ENCODE measurements around the gene KANSL3.
"Not testable (repeated sequence)": the region's sequence is repeated elsewhere in the genome, so short reads cannot be mapped to it uniquely, and the experiment has no call there.

The KANSL3 gene

DNA sequence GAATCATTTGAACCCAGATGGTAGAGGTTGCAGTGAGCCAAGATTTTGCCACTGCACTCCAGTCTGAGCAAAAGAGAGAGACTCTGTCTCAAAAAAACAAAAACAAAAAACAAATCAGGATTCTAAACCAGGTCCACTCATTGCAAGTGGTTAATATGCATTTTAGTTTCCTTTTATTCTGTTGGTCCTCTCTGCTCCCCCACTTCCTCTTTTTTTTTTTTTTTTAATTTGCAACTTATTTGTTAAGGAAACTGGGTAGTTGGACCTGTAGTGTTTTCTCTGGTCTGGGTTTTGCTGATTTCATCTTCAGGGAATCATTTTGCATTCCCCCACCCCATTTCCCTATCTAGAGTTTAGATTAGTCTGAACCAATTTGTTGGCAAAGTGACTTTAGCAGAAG, 18.4 kb upstream of the KANSL3 start:
- in situ Hi-C loops (cut with MboI; ENCODE audit: low sequenced_read_pairs, unreplicated experiment): no loop called here
- TF ChIP-seq, protein P1, sequence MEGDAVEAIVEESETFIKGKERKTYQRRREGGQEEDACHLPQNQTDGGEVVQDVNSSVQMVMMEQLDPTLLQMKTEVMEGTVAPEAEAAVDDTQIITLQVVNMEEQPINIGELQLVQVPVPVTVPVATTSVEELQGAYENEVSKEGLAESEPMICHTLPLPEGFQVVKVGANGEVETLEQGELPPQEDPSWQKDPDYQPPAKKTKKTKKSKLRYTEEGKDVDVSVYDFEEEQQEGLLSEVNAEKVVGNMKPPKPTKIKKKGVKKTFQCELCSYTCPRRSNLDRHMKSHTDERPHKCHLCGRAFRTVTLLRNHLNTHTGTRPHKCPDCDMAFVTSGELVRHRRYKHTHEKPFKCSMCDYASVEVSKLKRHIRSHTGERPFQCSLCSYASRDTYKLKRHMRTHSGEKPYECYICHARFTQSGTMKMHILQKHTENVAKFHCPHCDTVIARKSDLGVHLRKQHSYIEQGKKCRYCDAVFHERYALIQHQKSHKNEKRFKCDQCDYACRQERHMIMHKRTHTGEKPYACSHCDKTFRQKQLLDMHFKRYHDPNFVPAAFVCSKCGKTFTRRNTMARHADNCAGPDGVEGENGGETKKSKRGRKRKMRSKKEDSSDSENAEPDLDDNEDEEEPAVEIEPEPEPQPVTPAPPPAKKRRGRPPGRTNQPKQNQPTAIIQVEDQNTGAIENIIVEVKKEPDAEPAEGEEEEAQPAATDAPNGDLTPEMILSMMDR (IDR thresholded peaks at IDR 0.05; ENCODE audit: borderline replicate concordance, control extremely low read depth, extremely low read depth, insufficient read depth, missing control alignments): no peak
- DNase-seq (ENCODE audit: low spot score): no peak

DNA sequence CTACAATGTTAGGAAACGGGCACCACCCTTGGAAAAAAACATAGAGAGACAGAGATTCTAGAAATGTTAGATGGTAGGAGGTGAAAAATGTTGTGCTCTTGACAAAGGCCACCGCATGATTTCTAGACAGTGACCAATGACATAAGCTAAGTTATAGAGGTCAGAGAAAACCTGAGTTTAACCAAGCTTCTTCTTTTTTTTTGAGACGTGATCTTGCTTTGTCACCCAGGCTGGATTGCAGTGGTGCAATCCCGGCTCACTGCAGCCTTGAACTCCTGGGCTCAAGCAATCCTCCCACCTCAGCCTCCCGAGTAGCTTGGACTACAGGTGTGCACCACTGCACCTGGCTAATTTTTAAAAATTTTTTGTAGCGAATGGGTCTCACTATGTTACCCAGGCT, 17.4 kb upstream of the KANSL3 start:
- DNase-seq (ENCODE audit: low spot score): no peak
- in situ Hi-C loops (cut with MboI; ENCODE audit: low sequenced_read_pairs, unreplicated experiment): no loop called here
- TF ChIP-seq, protein P1 (IDR thresholded peaks at IDR 0.05; ENCODE audit: borderline replicate concordance, control extremely low read depth, extremely low read depth, insufficient read depth, missing control alignments): no peak

DNA sequence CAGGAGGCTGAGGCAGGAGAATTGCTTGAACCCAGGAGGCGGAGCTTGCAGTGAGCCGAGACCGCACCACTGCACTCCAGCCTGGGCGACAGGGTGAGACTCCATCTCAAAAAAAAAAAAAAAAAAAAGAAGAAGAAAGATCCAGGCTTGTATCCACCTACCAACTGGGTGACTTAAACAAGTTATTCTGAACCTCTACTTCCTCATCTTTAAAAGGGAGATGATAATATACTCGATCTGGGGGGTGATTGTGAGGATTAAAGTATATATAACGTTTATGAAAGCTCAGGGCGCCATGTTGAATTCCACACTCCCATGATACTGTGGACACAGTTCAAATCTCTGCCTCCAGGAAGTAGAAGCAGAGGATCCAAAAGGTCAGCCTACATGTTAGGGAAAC, 16.7 kb upstream of the KANSL3 start:
- in situ Hi-C loops (cut with MboI; ENCODE audit: low sequenced_read_pairs, unreplicated experiment); DNase-seq (ENCODE audit: low spot score): not testable (repeated sequence)

DNA sequence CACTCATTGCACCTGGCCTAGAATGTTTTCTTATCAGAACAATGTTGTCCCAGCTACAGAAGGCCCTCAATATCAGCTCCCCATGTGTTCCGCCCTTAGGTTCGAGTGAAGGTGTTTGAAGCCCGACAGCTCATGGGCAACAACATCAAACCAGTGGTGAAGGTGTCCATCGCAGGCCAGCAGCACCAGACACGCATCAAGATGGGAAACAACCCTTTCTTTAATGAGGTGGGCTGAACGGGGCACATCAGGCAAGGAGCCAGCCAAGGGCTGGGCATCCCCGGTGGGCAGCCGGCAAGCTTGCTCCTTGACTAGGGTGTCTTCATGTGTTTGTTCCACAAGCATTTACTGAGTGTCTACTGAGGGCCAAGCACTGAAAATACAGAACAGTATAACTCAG, 13.7 kb upstream of the KANSL3 start:
- TF ChIP-seq, protein P1 (IDR thresholded peaks at IDR 0.05; ENCODE audit: borderline replicate concordance, control extremely low read depth, extremely low read depth, insufficient read depth, missing control alignments): no peak
- in situ Hi-C loops (cut with MboI; ENCODE audit: low sequenced_read_pairs, unreplicated experiment): no loop called here

DNA sequence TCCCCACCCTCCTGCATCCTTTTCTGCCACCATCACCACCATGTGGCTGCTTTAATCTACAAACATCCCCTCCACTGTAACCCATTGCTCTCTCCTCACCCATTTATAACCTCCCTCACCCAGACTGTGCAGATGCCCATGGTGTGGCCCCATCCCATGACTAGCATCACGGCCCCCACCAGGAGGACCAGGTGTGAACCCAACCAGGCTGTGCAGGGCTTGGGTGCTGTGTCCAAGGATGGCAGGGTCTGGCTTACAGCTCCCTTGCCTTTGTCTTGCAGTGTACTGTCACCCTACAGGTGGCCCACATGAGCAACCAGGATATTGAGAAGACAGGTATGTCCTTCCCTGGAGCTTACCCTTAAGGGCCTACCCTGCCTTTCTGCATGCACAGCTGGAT, 11.2 kb upstream of the KANSL3 start:
- in situ Hi-C loops (cut with MboI; ENCODE audit: low sequenced_read_pairs, unreplicated experiment): no loop called here
- DNase-seq (ENCODE audit: low spot score): no peak
- TF ChIP-seq, protein P1 (IDR thresholded peaks at IDR 0.05; ENCODE audit: borderline replicate concordance, control extremely low read depth, extremely low read depth, insufficient read depth, missing control alignments): no peak

More for the DNA sequence above, 13.7 kb upstream of the KANSL3 start:
- no peak for DNase-seq (ENCODE audit: low spot score)

DNA sequence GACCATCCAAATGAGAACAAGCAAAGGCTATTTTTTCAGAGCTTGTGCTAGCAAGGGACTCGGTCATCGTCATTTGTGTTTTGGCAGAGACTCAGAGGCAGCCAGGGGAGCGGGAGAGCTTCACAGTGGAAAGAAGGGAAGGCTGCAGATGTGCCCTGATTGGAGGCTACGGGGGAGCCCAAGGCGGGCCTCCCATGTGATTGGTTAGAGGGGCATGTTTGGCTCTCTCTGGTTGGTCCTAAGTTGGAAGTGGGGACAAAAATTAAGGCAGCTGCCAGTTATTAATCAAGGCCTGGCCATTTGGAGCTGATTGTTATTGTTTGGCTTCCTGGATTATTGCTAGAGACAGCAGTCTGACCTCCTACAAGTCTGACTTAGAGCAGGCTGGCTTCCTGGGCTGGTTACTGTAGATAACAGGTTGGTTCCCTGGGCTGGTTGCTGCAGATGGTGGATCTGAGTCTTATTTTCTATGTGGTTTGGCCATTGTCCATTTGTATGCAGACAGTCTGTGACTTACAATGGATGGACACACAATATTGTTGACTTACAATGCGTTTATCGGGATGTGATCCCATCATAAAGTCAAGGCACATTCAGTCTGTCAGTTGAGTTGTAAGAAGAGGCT, 10.3 kb upstream of the KANSL3 start:
- in situ Hi-C loops (cut with MboI; ENCODE audit: low sequenced_read_pairs, unreplicated experiment): no loop called here
- TF ChIP-seq, protein P1 (IDR thresholded peaks at IDR 0.05; ENCODE audit: borderline replicate concordance, control extremely low read depth, extremely low read depth, insufficient read depth, missing control alignments): no peak
- no peak for DNase-seq (ENCODE audit: low spot score)

DNA sequence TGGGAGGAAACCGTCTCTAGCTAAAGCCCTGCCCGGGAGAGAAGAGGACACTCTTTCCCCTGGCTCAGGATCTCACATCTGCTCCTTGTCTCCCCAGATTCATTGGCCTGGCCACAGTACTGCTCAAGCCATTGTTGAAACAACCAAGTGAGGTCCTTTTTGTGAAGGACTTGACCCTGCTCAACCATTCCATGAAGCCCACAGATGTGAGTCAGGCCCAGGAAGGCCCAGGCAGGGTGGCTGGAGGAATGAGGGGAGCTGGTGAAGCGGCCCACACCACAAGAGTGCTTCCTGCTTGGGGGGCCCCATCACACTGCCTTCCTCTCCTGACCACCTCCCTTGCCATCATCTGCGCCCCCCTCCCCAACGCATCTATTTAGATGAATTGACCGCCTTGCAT, 9.6 kb upstream of the KANSL3 start:
- TF ChIP-seq, protein P1 (IDR thresholded peaks at IDR 0.05; ENCODE audit: borderline replicate concordance, control extremely low read depth, extremely low read depth, insufficient read depth, missing control alignments): no peak
- in situ Hi-C loops (cut with MboI; ENCODE audit: low sequenced_read_pairs, unreplicated experiment): no loop called here
- DNase-seq (ENCODE audit: low spot score): no peak

All from GM13976 (cell line).